DOHH2 (cell line): ENCODE data around the gene ASPDH.

Experiments
- H3F3A ChIP-seq: fragments of 200-600 bp; sonication (generic), shearing (Covaris generic); 2 replicates; pipeline ENCODE4 v1.6.0; 2016; ENCODE audit warnings: antibody characterized with exemption, mild to moderate bottlenecking; ENCODE audit not compliant: control insufficient read depth, insufficient read depth
- H3K27ac ChIP-seq: fragments of 200-600 bp; sonication (generic); 2 replicates; pipeline ENCODE4 v1.5.1; 2014; ENCODE audit warnings: low read depth, mild to moderate bottlenecking, low read length, moderate library complexity
- H3K27me3 ChIP-seq: fragments of 200-600 bp; sonication (generic); 2 replicates; pipeline ENCODE4 v1.6.1; 2014; ENCODE audit warnings: mild to moderate bottlenecking, low read length, mixed read lengths; ENCODE audit not compliant: control insufficient read depth
- H3K36me3 ChIP-seq: fragments of 200-600 bp; sonication (generic); 2 replicates; pipeline ENCODE4 v1.6.1; 2014; ENCODE audit warnings: mild to moderate bottlenecking, low read length, moderate library complexity, mixed read lengths; ENCODE audit not compliant: control insufficient read depth
- H3K4me1 ChIP-seq: fragments of 200-600 bp; sonication (generic); 2 replicates; pipeline ENCODE4 v1.6.1; 2014; ENCODE audit warnings: mild to moderate bottlenecking, low read length, mixed read lengths; ENCODE audit not compliant: control insufficient read depth
- H3K4me2 ChIP-seq: fragments of 200-600 bp; sonication (generic); 2 replicates; pipeline ENCODE4 v1.6.0; 2014; ENCODE audit warnings: mild to moderate bottlenecking, low read length, moderate library complexity
- H3K4me3 ChIP-seq: fragments of 200-600 bp; sonication (generic); 2 replicates; pipeline ENCODE4 v1.5.1; 2014; ENCODE audit warnings: mild to moderate bottlenecking, low read length, mixed read lengths
- H3K79me2 ChIP-seq: fragments of 200-600 bp; sonication (generic); 2 replicates; pipeline ENCODE4 v1.6.1; 2014; ENCODE audit warnings: mild to moderate bottlenecking, low read length, mixed read lengths; ENCODE audit not compliant: control insufficient read depth
- H3K9me2 ChIP-seq: fragments of 200-600 bp; sonication (generic); replicated peaks from 2 replicates; pipeline ENCODE4 v1.6.1; 2014; ENCODE audit warnings: mild to moderate bottlenecking, low read length, mixed read lengths; ENCODE audit not compliant: control insufficient read depth
- H3K9me3 ChIP-seq: fragments of 200-600 bp; sonication (generic); 2 replicates; pipeline ENCODE4 v1.6.1; 2014; ENCODE audit warnings: antibody characterized with exemption, low read length, mixed read lengths; ENCODE audit not compliant: control insufficient read depth, insufficient read depth
- H4K20me1 ChIP-seq: fragments of 200-600 bp; sonication (generic); 2 replicates; pipeline ENCODE4 v1.6.0; 2014; ENCODE audit warnings: low read depth, mild to moderate bottlenecking, antibody characterized with exemption, low read length, moderate library complexity; ENCODE audit not compliant: control insufficient read depth, insufficient read depth
- EZH2phosphoT487 ChIP-seq: fragments of 200-600 bp; sonication (generic); IDR thresholded peaks from 2 replicates; pipeline ENCODE4 v1.6.1; 2017; ENCODE audit warnings: borderline replicate concordance, mild to moderate bottlenecking, antibody characterized with exemption, low read length, moderate library complexity, mixed read lengths
- TF ChIP-seq, protein P1 (sequence below): fragments of 200-600 bp; sonication (generic); IDR thresholded peaks from one replicate; pipeline ENCODE4 v1.5.1; 2014; ENCODE audit warnings: antibody characterized with exemption, mild to moderate bottlenecking, low read depth, low read length; ENCODE audit not compliant: poor library complexity, severe bottlenecking

The ASPDH gene

DNA sequence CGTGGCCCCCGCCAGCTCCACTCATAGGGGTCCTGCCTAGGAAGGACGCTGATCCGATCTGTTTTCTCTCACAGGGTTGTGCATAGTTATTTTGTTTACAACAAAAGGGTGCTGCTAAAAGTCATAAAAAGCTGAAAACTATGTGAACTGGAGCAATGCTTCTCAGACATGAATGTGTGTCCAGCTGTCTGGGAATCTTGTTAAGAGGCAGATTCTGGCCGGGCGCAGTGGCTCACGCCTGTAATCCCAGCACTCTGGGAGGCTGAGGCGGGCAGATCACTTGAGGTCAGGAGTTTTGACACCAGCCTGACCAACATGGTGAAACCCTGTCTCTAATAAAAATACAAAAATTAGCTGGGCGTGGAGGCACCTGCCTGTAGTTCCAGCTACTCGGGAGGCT lies 45.9 kb upstream of the ASPDH start:
- Histone ChIP-seq H4K20me1 (no peaks in the 10 kb centered on the region), H3K27ac (no peak overlapping the region), H3K36me3 (no peaks in the 10 kb centered on the region), H3K9me2 (no peaks in the 10 kb centered on the region), H3K9me3 (no peaks in the 10 kb centered on the region), H3K27me3 (peaks cover 24% of the 10 kb centered on the region), H3K79me2 (no peaks in the 10 kb centered on the region), H3K4me3 (no peak overlapping the region), H3F3A (no peaks in the 10 kb centered on the region), H3K4me2 (no peak overlapping the region), H3K4me1 (peaks cover 9% of the 10 kb centered on the region)
- TF ChIP-seq, protein P1, sequence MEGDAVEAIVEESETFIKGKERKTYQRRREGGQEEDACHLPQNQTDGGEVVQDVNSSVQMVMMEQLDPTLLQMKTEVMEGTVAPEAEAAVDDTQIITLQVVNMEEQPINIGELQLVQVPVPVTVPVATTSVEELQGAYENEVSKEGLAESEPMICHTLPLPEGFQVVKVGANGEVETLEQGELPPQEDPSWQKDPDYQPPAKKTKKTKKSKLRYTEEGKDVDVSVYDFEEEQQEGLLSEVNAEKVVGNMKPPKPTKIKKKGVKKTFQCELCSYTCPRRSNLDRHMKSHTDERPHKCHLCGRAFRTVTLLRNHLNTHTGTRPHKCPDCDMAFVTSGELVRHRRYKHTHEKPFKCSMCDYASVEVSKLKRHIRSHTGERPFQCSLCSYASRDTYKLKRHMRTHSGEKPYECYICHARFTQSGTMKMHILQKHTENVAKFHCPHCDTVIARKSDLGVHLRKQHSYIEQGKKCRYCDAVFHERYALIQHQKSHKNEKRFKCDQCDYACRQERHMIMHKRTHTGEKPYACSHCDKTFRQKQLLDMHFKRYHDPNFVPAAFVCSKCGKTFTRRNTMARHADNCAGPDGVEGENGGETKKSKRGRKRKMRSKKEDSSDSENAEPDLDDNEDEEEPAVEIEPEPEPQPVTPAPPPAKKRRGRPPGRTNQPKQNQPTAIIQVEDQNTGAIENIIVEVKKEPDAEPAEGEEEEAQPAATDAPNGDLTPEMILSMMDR: no peak
- TF ChIP-seq EZH2phosphoT487: no peak

- no peaks in the 10 kb centered on the region for H3K9me2 ChIP-seq
- H4K20me1 ChIP-seq: no peaks in the 10 kb centered on the region
- peaks cover 12% of the 10 kb centered on the region; the same call in 1 of the 2 replicates for H3K27me3 ChIP-seq
These were observed 44.7 kb upstream of the ASPDH start for GRCh38 chr19:50558449-50558848.

GRCh38 chr19:50558039-50558438 lies 44.3 kb upstream of the ASPDH start:
- Histone ChIP-seq H3K79me2 (no peaks in the 10 kb centered on the region), H3K27ac (no peak overlapping the region), H3K9me2 (no peaks in the 10 kb centered on the region), H3K4me3 (no peak overlapping the region), H3F3A (no peaks in the 10 kb centered on the region), H3K36me3 (no peaks in the 10 kb centered on the region), H3K4me2 (no peak overlapping the region), H3K27me3 (peaks cover 10% of the 10 kb centered on the region; the same call in 1 of the 2 replicates), H3K9me3 (no peaks in the 10 kb centered on the region), H4K20me1 (no peaks in the 10 kb centered on the region), H3K4me1 (peaks cover 9% of the 10 kb centered on the region)
- no peak for TF ChIP-seq EZH2phosphoT487
- TF ChIP-seq, protein P1: no peak

More at GRCh38 chr19:50558449-50558848, 44.7 kb upstream of the ASPDH start:
- Histone ChIP-seq H3K27ac (no peak overlapping the region), H3K4me1 (peaks cover 9% of the 10 kb centered on the region), H3F3A (no peaks in the 10 kb centered on the region), H3K79me2 (no peaks in the 10 kb centered on the region), H3K36me3 (no peaks in the 10 kb centered on the region), H3K4me3 (no peak overlapping the region), H3K4me2 (no peak overlapping the region), H3K9me3 (no peaks in the 10 kb centered on the region)
- TF ChIP-seq, protein P1: no peak
- TF ChIP-seq EZH2phosphoT487: no peak
